RWPE1 (cell line): ENCODE results near the gene SLIT3.

Source experiments
- CTCF ChIA-PET: fragments of 350-600 bp; sonication (Branson Sonifier 250); formaldehyde crosslinking; extraction: SDS; loops from one replicate; lab custom pipeline; 2021; lab: Yijun Ruan, JAX
- POLR2A ChIA-PET: fragments of 400-600 bp; formaldehyde crosslinking; extraction: SDS; loops from one replicate; lab custom pipeline; 2020; ENCODE audit warnings: antibody characterized with exemption; ENCODE audit not compliant: low non-redundant PET; lab: Yijun Ruan, JAX
- DNase-seq: peaks from one replicate; pipeline ENCODE4 v3.0.0; 2012; ENCODE audit warnings: low spot score
- H3K27ac ChIP-seq: fragments of 450-650 bp; 2 replicates; pipeline ENCODE4 v1.5.1; 2017
- CTCF ChIP-seq: fragments of 450-650 bp; conservative IDR thresholded peaks from 2 replicates; pipeline ENCODE4 v1.5.1; 2017; ENCODE audit warnings: low read depth, mild to moderate bottlenecking

SLIT3 gene

GRCh38 chr5:169243651-169244422 lies 57.1 kb downstream of the SLIT3 start:
- no peak overlapping the region for H3K27ac ChIP-seq
- DNase-seq: no peak
- POLR2A ChIA-PET: interaction anchor here (0.6 kb wide), 1 partner anchor 298 kb away, joined by 3 read pairs; no protein-coding TSS in a partner anchor
- CTCF ChIA-PET: no interaction called here
- TF ChIP-seq CTCF: no peak

- ChIA-PET CTCF (no interaction called here), POLR2A (no interaction called here)
- DNase-seq: no peak
- H3K27ac ChIP-seq: no peak overlapping the region
- no peak for TF ChIP-seq CTCF
These were observed 58.1 kb downstream of the SLIT3 start for GRCh38 chr5:169242849-169243186.

- no peak overlapping the region for H3K27ac ChIP-seq
- CTCF ChIA-PET: no interaction called here
- DNase-seq: no peak
- no peak for TF ChIP-seq CTCF
- POLR2A ChIA-PET: no interaction called here
These were observed 58.6 kb downstream of the SLIT3 start for GRCh38 chr5:169242175-169242848.

GRCh38 chr5:169229342-169229892 lies 71.5 kb downstream of the SLIT3 start:
- no peak for DNase-seq
- ChIA-PET POLR2A (no interaction called here), CTCF (interaction anchor here (0.7 kb wide), 1 partner anchor 1680 kb away, joined by 5 read pairs; no protein-coding TSS in a partner anchor)
- no peak overlapping the region for H3K27ac ChIP-seq
- TF ChIP-seq CTCF: no peak

GRCh38 chr5:169226895-169227294 lies 74.0 kb downstream of the SLIT3 start:
- DNase-seq: no peak
- no peak for TF ChIP-seq CTCF
- no peak overlapping the region for H3K27ac ChIP-seq
- ChIA-PET CTCF (no interaction called here), POLR2A (no interaction called here)

GRCh38 chr5:169225830-169226356 lies 75.0 kb downstream of the SLIT3 start:
- CTCF ChIA-PET: interaction anchor here (1.3 kb wide), 1 partner anchor 238 kb away, joined by 3 read pairs; no protein-coding TSS in a partner anchor
- POLR2A ChIA-PET: no interaction called here
- no peak for DNase-seq
- H3K27ac ChIP-seq: no peak overlapping the region
- TF ChIP-seq CTCF: no peak
